Measurements from ENCODE around the gene MDFI.

- TF ChIP-seq CTCF (IDR thresholded peaks at IDR 0.05) = no peak
- no peak for TF ChIP-seq POLR2A (IDR thresholded peaks at IDR 0.05)
Observed at GRCh38 chr6:41689171-41690008, 51.1 kb downstream of the MDFI start.

Measured in body of pancreas (tissue), 4 donors.